B cell (primary cell): ENCODE results near the gene AGAP1. TPM values are rescaled to one million over a fixed set of nuclear protein-coding genes. Genes with fewer than 3 reads are reported as not detected.

Source experiments
- ATAC-seq: fragments of 200-7000 bp; cut with Tn5 transposase; one replicate; pipeline ENCODE4 v1.10.0; 2021; ENCODE audit warnings: low read depth, mild to moderate bottlenecking, moderate number of reproducible peaks, moderate library complexity
- CTCF ChIA-PET: fragments of 350-600 bp; sonication (Branson Sonifier 250); formaldehyde crosslinking; loops from one replicate; lab custom pipeline; 2021; ENCODE audit warnings: antibody characterized with exemption, inconsistent platforms; lab: Charles Lee
- POLR2A ChIA-PET: fragments of 350-600 bp; sonication (Branson Sonifier 250); formaldehyde crosslinking; loops from one replicate; lab custom pipeline; 2021; ENCODE audit warnings: antibody characterized with exemption; lab: Charles Lee
- DNase-seq: peaks from one replicate; pipeline ENCODE4 v3.0.0; 2013
- H2AFZ ChIP-seq: 2 replicates; pipeline ENCODE4 v1.6.1; 2012; ENCODE audit warnings: mild to moderate bottlenecking, low read depth, low read length; ENCODE audit not compliant: insufficient read depth, poor library complexity, severe bottlenecking
- H3K27ac ChIP-seq, 2 donors: 1 replicate in 1 of 2; 2 replicates in 1 of 2; pipeline ENCODE4 v1.5.1; 2012 to 2013; ENCODE audit warnings: low read length in 2 of 2, mild to moderate bottlenecking in 2 of 2, moderate library complexity in 1 of 2
- H3K27me3 ChIP-seq, 4 experiments: fragments of 200-600 bp in 1 of 4; sonication (generic) in 1 of 4; replicated peaks in 1 of 4; 1 replicate in 2 of 4; 2 replicates in 2 of 4; pipeline versions ENCODE4 v1.6.1 to v1.7.0; 2013 to 2016; ENCODE audit warnings: low read length in 3 of 4, mild to moderate bottlenecking in 2 of 4, mixed read lengths in 1 of 4, moderate library complexity in 1 of 4; ENCODE audit not compliant: insufficient read depth in 4 of 4, control insufficient read depth in 3 of 4; ENCODE audit errors: control extremely low read depth in 1 of 4
- H3K36me3 ChIP-seq, 2 experiments: replicated peaks in 1 of 2; 1 replicate in 1 of 2; 2 replicates in 1 of 2; pipeline versions ENCODE4 v1.6.1 to v1.7.1; 2013; ENCODE audit warnings: low read length in 1 of 2; ENCODE audit not compliant: insufficient read depth in 2 of 2, control insufficient read depth in 1 of 2; ENCODE audit errors: control extremely low read depth in 1 of 2, extremely low read depth in 1 of 2
- H3K4me1 ChIP-seq, 2 donors: fragments of 200-600 bp in 1 of 2; sonication (generic) in 1 of 2; 1 replicate in 1 of 2; 2 replicates in 1 of 2; pipeline versions ENCODE4 v1.5.1 to v1.6.1; 2013 to 2017; ENCODE audit warnings: low read length in 2 of 2; ENCODE audit not compliant: control insufficient read depth in 2 of 2, insufficient read depth in 2 of 2
- H3K4me2 ChIP-seq: replicated peaks from 2 replicates; pipeline ENCODE3; 2012; ENCODE audit warnings: mild to moderate bottlenecking, low read depth, low read length; ENCODE audit not compliant: poor library complexity, severe bottlenecking
- H3K4me3 ChIP-seq, 5 experiments: fragments of 200-600 bp in 1 of 5; sonication (generic) in 1 of 5; 1 replicate in 3 of 5; 2 replicates in 2 of 5; pipeline versions ENCODE4 v1.5.1 to v1.7.0; 2011 to 2016; ENCODE audit warnings: low read length in 4 of 5, mild to moderate bottlenecking in 4 of 5, low read depth in 2 of 5, control low read depth in 1 of 5, moderate library complexity in 1 of 5; ENCODE audit not compliant: insufficient read depth in 1 of 5; ENCODE audit errors: control extremely low read depth in 1 of 5, extremely low read depth in 1 of 5
- H3K79me2 ChIP-seq: fragments of 200-600 bp; sonication (generic); one replicate; pipeline ENCODE4 v1.6.0; 2016; ENCODE audit warnings: low read length; ENCODE audit not compliant: control insufficient read depth, insufficient read depth
- H3K9ac ChIP-seq: fragments of 200-600 bp; sonication (generic); 2 replicates; pipeline ENCODE4 v1.6.1; 2017; ENCODE audit warnings: mild to moderate bottlenecking, low read length, moderate library complexity
- H3K9me3 ChIP-seq, 3 donors: one replicate each; pipeline versions ENCODE4 v1.6.1 to v1.7.1; 2013; ENCODE audit warnings: low read length in 2 of 3; ENCODE audit not compliant: control insufficient read depth in 2 of 3, insufficient read depth in 1 of 3; ENCODE audit errors: control extremely low read depth in 1 of 3
- H4K20me1 ChIP-seq: 2 replicates; pipeline ENCODE4 v1.6.0; 2012; ENCODE audit warnings: mild to moderate bottlenecking, low read length; ENCODE audit not compliant: insufficient read depth, control insufficient read depth, poor library complexity, severe bottlenecking
- H3K27ac Mint-ChIP-seq: one replicate; pipeline ENCODE4 v1.8.0; 2021; ENCODE audit warnings: mixed read lengths
- H3K27me3 Mint-ChIP-seq: one replicate; pipeline ENCODE4 v1.8.0; 2021; ENCODE audit warnings: mixed read lengths
- H3K4me1 Mint-ChIP-seq: one replicate; pipeline ENCODE4 v1.8.0; 2021; ENCODE audit warnings: mixed read lengths
- H3K4me3 Mint-ChIP-seq: one replicate; pipeline ENCODE4 v1.8.0; 2021; ENCODE audit warnings: mixed read lengths
- H3K9me3 Mint-ChIP-seq: one replicate; pipeline ENCODE4 v1.8.0; 2022; ENCODE audit warnings: mixed read lengths; ENCODE audit not compliant: insufficient read depth
- CTCF ChIP-seq: fragments of 200-600 bp; IDR thresholded peaks from one replicate; pipeline ENCODE4 v1.8.0; 2022; ENCODE audit warnings: antibody characterized with exemption, mild to moderate bottlenecking
- EZH2 ChIP-seq: IDR thresholded peaks from 2 replicates; pipeline ENCODE4 v1.6.1; 2012; ENCODE audit warnings: borderline replicate concordance, low read depth, mild to moderate bottlenecking, moderate library complexity, low read length; ENCODE audit not compliant: insufficient read depth, poor library complexity, severe bottlenecking
- WGBS: methylation state at CpG from one replicate; pipeline ENCODE4 v1.1.5; 2013; ENCODE audit warnings: missing lambda C conversion rate; ENCODE audit not compliant: insufficient coverage; 5-methylcytosine and 5-hydroxymethylcytosine counted together
- intact Hi-C: fragments of 100-400 bp; cut with micrococcal nuclease; formaldehyde crosslinking; loops from one replicate; pipeline ENCODE4 v1.10.0; 2022
- polyA plus RNA-seq: library from polyadenylated mRNA; depleted of rRNA; stranded (reverse); fragments of >200 nt; gene quantifications from 2 replicates; pipeline ENCODE4 v1.2.3, GENCODE V29; 2012
- total RNA-seq, 2 donors: library from RNA; stranded (reverse); fragments of 120-200 nt in 1 of 2; gene quantifications; 1 replicate in 1 of 2; 2 replicates in 1 of 2; pipeline versions ENCODE4 v1.2.3 to v1.2.4, GENCODE V29; 2013 to 2022

The AGAP1 gene
- total and polyA plus RNA-seq, 2 donors (not counting 1 experiment from before 2014, with no cell fraction given) = 0.01 TPM; not detected in 1

GRCh38 chr2:235566415-235566814 lies 72.6 kb downstream of the AGAP1 start:
- H3K9me3 ChIP-seq = peaks cover 0 to 19% (median 0%) of the 10 kb centered on the region in 3 donors
- H3K27me3 Mint-ChIP-seq = peaks cover 34% of the 10 kb centered on the region
- H3K27ac Mint-ChIP-seq = no peak overlapping the region
- no peaks in the 10 kb centered on the region for H3K4me1 Mint-ChIP-seq
- H3K36me3 ChIP-seq = no peaks in the 10 kb centered on the region
- intact Hi-C loops = no loop called here
- no peak overlapping the region for H3K9ac ChIP-seq
- DNase-seq (no peak), ATAC-seq (no peak)
- no peak overlapping the region for H3K4me3 Mint-ChIP-seq
- ChIA-PET POLR2A (no interaction called here), CTCF (no interaction called here)
- H3K4me2 ChIP-seq = no peak overlapping the region
- no peak overlapping the region for H2AFZ ChIP-seq
- no peak overlapping the region for H3K27ac ChIP-seq
- H3K4me1 ChIP-seq = no peaks in the 10 kb centered on the region
- no peaks in the 10 kb centered on the region for H4K20me1 ChIP-seq
- peaks cover 0 to 15% (median 0%) of the 10 kb centered on the region in 4 experiments for H3K27me3 ChIP-seq
- H3K79me2 ChIP-seq = no peaks in the 10 kb centered on the region
- peaks cover 2% of the 10 kb centered on the region for H3K9me3 Mint-ChIP-seq
- H3K4me3 ChIP-seq = no peak overlapping the region
- TF ChIP-seq CTCF (no peak), EZH2 (no peak)
- WGBS = 23% methylated on average over 5 of the region's 11 CpGs

GRCh38 chr2:235566931-235567495 lies 73.2 kb downstream of the AGAP1 start:
- H3K27ac ChIP-seq = no peak overlapping the region
- Mint-ChIP-seq H3K27ac (no peak overlapping the region), H3K9me3 (peaks cover 2% of the 10 kb centered on the region), H3K4me1 (no peaks in the 10 kb centered on the region), H3K4me3 (no peak overlapping the region), H3K27me3 (peaks cover 30% of the 10 kb centered on the region)
- no peak overlapping the region for H3K4me3 ChIP-seq
- DNase-seq = no peak
- H3K4me1 ChIP-seq = no peaks in the 10 kb centered on the region
- intact Hi-C loops = no loop called here
- no peak for TF ChIP-seq EZH2
- no peak for TF ChIP-seq CTCF
- ATAC-seq = no peak
- no peak overlapping the region for H3K9ac ChIP-seq
- 88% methylated on average over 7 of the region's 10 CpGs for WGBS
- no peak overlapping the region for H3K4me2 ChIP-seq
- ChIA-PET POLR2A (no interaction called here), CTCF (no interaction called here)
- peaks cover 0 to 19% (median 0%) of the 10 kb centered on the region in 3 donors for H3K9me3 ChIP-seq
- no peaks in the 10 kb centered on the region for H3K36me3 ChIP-seq
- no peak overlapping the region for H2AFZ ChIP-seq
- no peaks in the 10 kb centered on the region for H4K20me1 ChIP-seq
- H3K79me2 ChIP-seq = no peaks in the 10 kb centered on the region
- H3K27me3 ChIP-seq = peaks cover 0 to 15% (median 0%) of the 10 kb centered on the region in 4 experiments
